GM12801 (cell line): ENCODE measurements around the gene CENPVL3.
"Not testable (repeated sequence)": the region's sequence is repeated elsewhere in the genome, so short reads cannot be mapped to it uniquely, and the experiment has no call there.

Experiments used
- CTCF ChIP-seq: IDR thresholded peaks from one replicate; pipeline ENCODE4 v1.5.1; 2011; ENCODE audit warnings: control low read depth; ENCODE audit not compliant: insufficient read length; ENCODE audit errors: extremely low read depth

The CENPVL3 gene

DNA sequence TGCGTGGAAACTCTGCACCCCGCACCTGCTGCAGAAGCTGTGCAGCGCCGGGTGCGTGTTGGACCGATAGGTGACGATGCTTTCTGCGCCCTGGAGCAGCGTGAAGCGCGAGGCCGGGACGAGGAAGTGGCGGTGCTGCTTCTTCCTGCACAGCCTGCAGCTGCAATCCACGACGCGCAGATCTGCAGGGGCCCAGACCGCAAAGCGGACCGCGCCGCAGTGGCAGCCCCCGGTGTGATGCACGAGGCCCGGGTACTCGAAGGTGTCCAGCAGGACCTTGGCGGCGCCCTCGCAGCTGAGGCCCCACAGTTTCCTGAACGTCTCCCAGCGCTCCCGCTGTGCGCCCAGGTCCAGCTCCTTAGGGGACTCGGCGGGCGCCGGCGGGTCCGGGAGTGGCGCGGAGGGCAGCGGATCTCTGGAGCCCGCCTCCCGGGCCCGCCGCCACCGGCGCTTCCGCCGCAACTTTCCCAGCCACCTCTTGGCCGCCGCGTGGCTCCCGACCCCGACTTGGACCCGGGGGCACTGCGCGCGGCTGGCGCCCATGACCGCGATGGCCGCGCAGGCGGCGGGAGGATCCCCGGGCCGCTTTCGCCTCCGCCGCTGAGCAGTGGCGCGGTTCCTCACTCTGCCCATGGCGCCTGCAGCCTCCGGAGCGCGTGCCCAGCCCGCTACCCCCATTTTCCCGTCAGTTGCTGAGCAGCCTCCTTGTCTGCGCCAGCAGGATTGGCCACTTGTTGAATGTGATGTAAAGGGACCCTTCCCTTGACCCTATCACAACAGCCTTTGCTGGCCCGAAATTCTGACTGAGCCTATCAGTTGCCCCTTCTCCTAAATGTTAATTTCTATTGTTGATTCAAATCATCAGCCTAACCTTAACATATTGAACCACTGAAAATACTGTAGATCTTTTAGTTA, at the start of gene CENPVL3:
TSS of gene CENPVL3 (minus strand) at position 672 of the 915 bp plus-strand sequence. CDS start at position 633, 39 bp downstream.
- not testable (repeated sequence) for TF ChIP-seq CTCF

GRCh38 chrX:51665981-51666380, 47.3 kb upstream of the CENPVL3 start:
- TF ChIP-seq CTCF: no peak

DNA sequence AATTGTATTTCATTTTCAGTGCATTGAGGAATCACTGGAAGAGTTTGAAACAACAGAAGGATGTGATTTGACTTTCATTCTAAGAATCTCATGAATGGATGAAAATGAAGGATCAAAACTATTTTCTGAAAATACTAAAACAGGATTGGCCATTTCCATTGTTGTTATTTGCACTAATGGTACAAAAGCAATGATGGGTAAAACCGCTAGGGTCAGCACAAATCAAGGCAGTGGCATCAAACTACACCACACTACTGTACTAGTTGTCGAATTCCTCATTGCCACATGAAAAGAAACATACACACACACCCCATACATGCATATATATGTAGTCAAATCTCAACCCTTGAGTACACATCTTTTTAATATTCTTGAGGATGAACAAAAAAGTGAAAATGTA, 24.7 kb upstream of the CENPVL3 start:
- TF ChIP-seq CTCF: no peak

DNA sequence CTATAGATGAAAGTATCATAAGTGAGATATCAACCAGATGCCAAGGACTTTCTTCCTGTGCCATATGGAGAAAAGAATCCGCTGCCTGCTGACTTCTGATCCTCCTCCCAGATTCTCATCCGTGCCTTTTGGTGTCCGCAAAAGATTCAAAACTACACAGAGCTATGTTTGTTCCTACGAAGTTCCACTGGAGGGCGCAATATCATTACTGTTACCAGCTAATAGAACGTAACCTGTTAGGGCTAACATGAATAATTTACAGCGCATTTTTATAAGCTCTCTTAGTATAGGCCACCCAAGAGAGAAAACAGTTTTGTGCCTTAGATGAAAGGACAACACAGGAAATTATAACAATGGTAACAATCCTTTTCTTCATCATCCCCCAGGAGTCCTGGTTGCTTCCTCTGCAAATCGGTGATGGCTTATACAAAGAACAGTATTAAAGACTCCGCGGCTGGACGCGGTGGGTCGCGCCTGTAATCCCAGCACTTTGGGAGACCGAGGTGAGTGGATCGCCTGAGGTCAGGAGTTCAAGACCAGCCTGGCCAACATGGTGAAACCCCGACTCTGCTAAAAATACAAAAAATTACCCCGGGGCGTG, 22.8 kb upstream of the CENPVL3 start:
- TF ChIP-seq CTCF: no peak

DNA sequence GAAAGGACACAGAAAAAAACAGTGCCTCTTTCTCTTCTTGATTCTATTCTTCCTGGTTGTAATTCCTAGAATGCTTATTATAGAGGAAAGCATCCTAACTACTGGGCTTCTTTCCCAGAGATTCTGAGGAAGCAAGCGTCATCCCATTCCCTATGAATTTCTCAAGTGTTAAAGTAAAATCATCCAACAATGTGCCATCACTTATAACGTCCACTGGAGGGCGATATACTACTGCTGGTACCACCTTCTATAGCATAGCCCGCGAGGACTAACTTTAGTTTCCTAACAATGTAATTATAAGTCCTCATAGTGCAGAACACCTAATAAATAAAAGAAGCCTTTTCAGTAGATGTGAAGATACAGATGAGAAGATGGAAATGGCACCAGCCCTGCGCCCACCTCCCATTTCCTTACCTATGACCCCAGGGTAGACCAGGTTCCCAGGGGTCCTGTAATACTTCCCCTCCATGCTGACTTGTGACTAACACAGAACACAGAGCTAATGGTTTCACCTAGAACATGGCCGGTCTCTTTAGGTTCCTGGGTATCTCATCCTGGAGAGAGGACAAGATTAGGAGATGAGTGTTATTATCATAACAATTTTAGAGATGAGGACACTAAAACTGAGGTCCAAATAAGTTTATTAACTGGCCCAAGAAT, 4.2 kb downstream of the CENPVL3 start:
- TF ChIP-seq CTCF: no peak

DNA sequence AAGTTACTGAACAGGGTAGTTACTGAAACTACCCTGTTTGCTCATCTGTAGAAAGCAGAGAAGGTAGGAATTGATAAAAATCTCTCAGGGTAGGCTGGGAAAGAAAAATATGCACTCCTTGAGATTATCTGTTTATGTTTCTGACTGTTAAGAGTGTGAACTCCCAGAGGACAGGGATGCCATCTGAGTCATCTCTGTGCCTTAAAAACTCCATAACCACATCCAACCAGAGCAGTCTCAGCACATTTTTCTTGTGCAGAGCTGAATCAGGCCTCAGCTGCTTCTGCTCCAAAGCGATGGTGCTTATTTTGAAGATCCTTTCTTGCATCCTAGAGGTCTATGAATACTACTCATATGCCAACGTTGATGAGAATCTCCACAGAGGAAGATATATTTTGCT, 9.9 kb downstream of the CENPVL3 start:
- TF ChIP-seq CTCF: no peak

DNA sequence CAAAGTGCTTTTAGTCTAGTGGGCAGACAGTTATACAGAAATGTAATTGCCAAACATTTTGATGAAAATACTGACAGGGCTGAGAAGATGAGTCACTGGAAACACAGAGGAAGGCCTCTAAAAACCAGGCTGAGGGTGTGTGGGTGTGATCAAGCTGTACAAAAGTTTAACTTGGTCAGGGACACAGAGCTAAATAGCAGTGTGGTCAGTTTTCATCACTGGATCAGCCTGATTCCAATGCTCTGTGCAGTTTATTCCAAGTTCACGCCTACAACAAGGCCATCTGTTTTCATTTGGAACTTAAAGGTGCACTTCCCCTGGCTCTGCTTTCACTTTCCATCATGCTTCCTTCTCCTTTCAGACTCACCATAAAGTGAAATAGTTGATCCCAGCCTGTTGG, 10.6 kb downstream of the CENPVL3 start:
- no peak for TF ChIP-seq CTCF
